MM.1S (cell line): ENCODE results near the gene ASIC4.

Source experiments
- DNase-seq: peaks from one replicate; pipeline ENCODE4 v3.0.0-alpha.2; 2015
- H2AFZ ChIP-seq: fragments of 300-600 bp; sonication (generic); 2 replicates; pipeline ENCODE4 v1.6.0; 2016; ENCODE audit warnings: antibody characterized with exemption, low read length
- H3F3A ChIP-seq: fragments of 300-600 bp; sonication (generic); 2 replicates; pipeline ENCODE4 v1.6.1; 2016; ENCODE audit warnings: mild to moderate bottlenecking, antibody characterized with exemption, low read length, moderate library complexity, mixed read lengths; ENCODE audit not compliant: insufficient read depth
- H3K27ac ChIP-seq: fragments of 300-600 bp; sonication (generic); 2 replicates; pipeline ENCODE4 v1.5.1; 2016; ENCODE audit warnings: mild to moderate bottlenecking, low read length
- H3K27me3 ChIP-seq: fragments of 300-600 bp; sonication (generic); replicated peaks from 2 replicates; pipeline ENCODE4 v1.6.0; 2016; ENCODE audit warnings: low read length; ENCODE audit not compliant: insufficient read depth
- H3K36me3 ChIP-seq: fragments of 300-600 bp; sonication (generic); replicated peaks from 2 replicates; pipeline ENCODE4 v1.6.1; 2016; ENCODE audit warnings: mild to moderate bottlenecking, low read length, mixed read lengths; ENCODE audit not compliant: insufficient read depth
- H3K4me1 ChIP-seq: fragments of 300-600 bp; sonication (generic); 2 replicates; pipeline ENCODE4 v1.6.1; 2016; ENCODE audit warnings: low read length, mixed read lengths
- H3K4me2 ChIP-seq: fragments of 300-600 bp; sonication (generic); 2 replicates; pipeline ENCODE4 v1.6.0; 2016; ENCODE audit warnings: low read depth, low read length
- H3K4me3 ChIP-seq: fragments of 300-600 bp; sonication (generic); 2 replicates; pipeline ENCODE4 v1.5.1; 2016; ENCODE audit warnings: low read length, mixed read lengths
- H3K79me2 ChIP-seq: fragments of 300-600 bp; sonication (generic); 2 replicates; pipeline ENCODE4 v1.6.1; 2016; ENCODE audit warnings: mixed run types, low read length, mixed read lengths
- H3K9ac ChIP-seq: fragments of 300-600 bp; sonication (generic); 2 replicates; pipeline ENCODE4 v1.6.1; 2016; ENCODE audit warnings: low read length, mixed read lengths
- H3K9me2 ChIP-seq: fragments of 300-600 bp; sonication (generic); replicated peaks from 2 replicates; pipeline ENCODE4 v1.6.1; 2016; ENCODE audit warnings: mild to moderate bottlenecking, low read length, mixed read lengths; ENCODE audit not compliant: insufficient read depth
- H3K9me3 ChIP-seq: fragments of 300-600 bp; sonication (generic); replicated peaks from 2 replicates; pipeline ENCODE4 v1.6.1; 2016; ENCODE audit warnings: mild to moderate bottlenecking, low read length, mixed read lengths; ENCODE audit not compliant: insufficient read depth
- H4K20me1 ChIP-seq: fragments of 300-600 bp; sonication (generic); 2 replicates; pipeline ENCODE4 v1.6.1; 2016; ENCODE audit warnings: mild to moderate bottlenecking, low read length, moderate library complexity, mixed read lengths; ENCODE audit not compliant: insufficient read depth
- EZH2 ChIP-seq: fragments of 300-600 bp; sonication (generic); optimal IDR thresholded peaks from 2 replicates; pipeline ENCODE3; 2017; ENCODE audit warnings: low read depth, mild to moderate bottlenecking, antibody characterized with exemption, low read length, mixed read lengths
- EZH2phosphoT487 ChIP-seq: fragments of 300-600 bp; sonication (generic); IDR thresholded peaks from 2 replicates; pipeline ENCODE4 v1.6.1; 2018; ENCODE audit warnings: antibody characterized with exemption, low read length
- TF ChIP-seq, protein P1 (sequence below): fragments of 300-600 bp; sonication (generic); IDR thresholded peaks from 2 replicates; pipeline ENCODE4 v1.5.1; 2016; ENCODE audit warnings: antibody characterized with exemption, low read length, mixed read lengths

The ASIC4 gene

DNA sequence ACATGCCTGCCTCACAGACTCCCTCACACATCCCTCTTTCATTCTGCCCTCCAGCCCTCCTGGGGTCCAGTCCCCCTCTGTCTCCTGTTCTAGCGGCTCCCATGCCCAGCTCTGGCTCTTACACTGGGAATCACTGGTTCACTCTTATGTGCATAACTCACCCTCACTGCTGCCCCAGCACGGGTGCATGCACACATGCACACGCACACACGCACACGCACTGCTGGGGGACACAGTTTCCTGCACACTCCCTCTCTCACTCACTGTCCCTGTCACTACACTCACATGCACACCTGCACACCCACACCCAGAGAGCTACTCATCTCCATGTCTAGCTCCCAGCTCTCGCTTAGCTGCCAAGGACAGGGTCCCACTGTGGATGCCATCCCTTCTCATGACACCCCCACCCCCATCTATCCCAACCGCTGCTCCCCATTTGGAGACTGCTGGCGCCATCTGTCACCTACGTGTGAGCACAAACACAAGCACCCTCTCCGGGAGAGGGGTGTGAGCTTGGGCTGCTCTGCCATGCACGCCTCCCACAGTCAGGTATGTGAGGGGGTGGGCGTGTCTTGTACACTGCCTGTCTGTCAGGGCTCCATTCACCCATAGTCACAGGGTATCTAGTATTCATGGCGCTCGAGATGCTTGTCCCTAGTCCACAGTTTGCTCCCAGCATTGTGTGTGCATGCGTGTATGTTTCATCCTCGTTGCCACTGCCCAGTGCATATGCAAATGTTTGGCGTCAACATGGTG is 1.8 kb downstream of the ASIC4 start:
- no peaks in the 10 kb centered on the region for H3K4me1 ChIP-seq
- no peaks in the 10 kb centered on the region for H4K20me1 ChIP-seq
- no peak overlapping the region for H3K9ac ChIP-seq
- no peak overlapping the region for H3K4me2 ChIP-seq
- no peaks in the 10 kb centered on the region for H3K9me3 ChIP-seq
- H3F3A ChIP-seq = no peaks in the 10 kb centered on the region
- H3K36me3 ChIP-seq = no peaks in the 10 kb centered on the region
- peaks cover 99% of the 10 kb centered on the region for H3K27me3 ChIP-seq
- DNase-seq = no peak
- H3K79me2 ChIP-seq = no peaks in the 10 kb centered on the region
- no peak overlapping the region for H3K4me3 ChIP-seq
- no peaks in the 10 kb centered on the region for H3K9me2 ChIP-seq
- TF ChIP-seq EZH2phosphoT487 (no peak), EZH2 (no peak)
- TF ChIP-seq, protein P1, sequence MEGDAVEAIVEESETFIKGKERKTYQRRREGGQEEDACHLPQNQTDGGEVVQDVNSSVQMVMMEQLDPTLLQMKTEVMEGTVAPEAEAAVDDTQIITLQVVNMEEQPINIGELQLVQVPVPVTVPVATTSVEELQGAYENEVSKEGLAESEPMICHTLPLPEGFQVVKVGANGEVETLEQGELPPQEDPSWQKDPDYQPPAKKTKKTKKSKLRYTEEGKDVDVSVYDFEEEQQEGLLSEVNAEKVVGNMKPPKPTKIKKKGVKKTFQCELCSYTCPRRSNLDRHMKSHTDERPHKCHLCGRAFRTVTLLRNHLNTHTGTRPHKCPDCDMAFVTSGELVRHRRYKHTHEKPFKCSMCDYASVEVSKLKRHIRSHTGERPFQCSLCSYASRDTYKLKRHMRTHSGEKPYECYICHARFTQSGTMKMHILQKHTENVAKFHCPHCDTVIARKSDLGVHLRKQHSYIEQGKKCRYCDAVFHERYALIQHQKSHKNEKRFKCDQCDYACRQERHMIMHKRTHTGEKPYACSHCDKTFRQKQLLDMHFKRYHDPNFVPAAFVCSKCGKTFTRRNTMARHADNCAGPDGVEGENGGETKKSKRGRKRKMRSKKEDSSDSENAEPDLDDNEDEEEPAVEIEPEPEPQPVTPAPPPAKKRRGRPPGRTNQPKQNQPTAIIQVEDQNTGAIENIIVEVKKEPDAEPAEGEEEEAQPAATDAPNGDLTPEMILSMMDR = no peak
- H3K27ac ChIP-seq = no peak overlapping the region
- H2AFZ ChIP-seq = no peak overlapping the region

GRCh38 chr2:219516888-219517287 is 2.6 kb downstream of the ASIC4 start:
- no peak overlapping the region for H2AFZ ChIP-seq
- no peak overlapping the region for H3K4me3 ChIP-seq
- no peaks in the 10 kb centered on the region for H3F3A ChIP-seq
- no peaks in the 10 kb centered on the region for H3K79me2 ChIP-seq
- H3K27me3 ChIP-seq = peaks cover 100% of the 10 kb centered on the region
- H3K4me2 ChIP-seq = no peak overlapping the region
- H3K9me2 ChIP-seq = no peaks in the 10 kb centered on the region
- no peaks in the 10 kb centered on the region for H3K4me1 ChIP-seq
- no peaks in the 10 kb centered on the region for H3K9me3 ChIP-seq
- no peak overlapping the region for H3K27ac ChIP-seq
- H4K20me1 ChIP-seq = no peaks in the 10 kb centered on the region
- no peak for DNase-seq
- no peak overlapping the region for H3K9ac ChIP-seq
- no peaks in the 10 kb centered on the region for H3K36me3 ChIP-seq
- TF ChIP-seq, protein P1 = no peak
- no peak for TF ChIP-seq EZH2phosphoT487
- no peak for TF ChIP-seq EZH2

DNA sequence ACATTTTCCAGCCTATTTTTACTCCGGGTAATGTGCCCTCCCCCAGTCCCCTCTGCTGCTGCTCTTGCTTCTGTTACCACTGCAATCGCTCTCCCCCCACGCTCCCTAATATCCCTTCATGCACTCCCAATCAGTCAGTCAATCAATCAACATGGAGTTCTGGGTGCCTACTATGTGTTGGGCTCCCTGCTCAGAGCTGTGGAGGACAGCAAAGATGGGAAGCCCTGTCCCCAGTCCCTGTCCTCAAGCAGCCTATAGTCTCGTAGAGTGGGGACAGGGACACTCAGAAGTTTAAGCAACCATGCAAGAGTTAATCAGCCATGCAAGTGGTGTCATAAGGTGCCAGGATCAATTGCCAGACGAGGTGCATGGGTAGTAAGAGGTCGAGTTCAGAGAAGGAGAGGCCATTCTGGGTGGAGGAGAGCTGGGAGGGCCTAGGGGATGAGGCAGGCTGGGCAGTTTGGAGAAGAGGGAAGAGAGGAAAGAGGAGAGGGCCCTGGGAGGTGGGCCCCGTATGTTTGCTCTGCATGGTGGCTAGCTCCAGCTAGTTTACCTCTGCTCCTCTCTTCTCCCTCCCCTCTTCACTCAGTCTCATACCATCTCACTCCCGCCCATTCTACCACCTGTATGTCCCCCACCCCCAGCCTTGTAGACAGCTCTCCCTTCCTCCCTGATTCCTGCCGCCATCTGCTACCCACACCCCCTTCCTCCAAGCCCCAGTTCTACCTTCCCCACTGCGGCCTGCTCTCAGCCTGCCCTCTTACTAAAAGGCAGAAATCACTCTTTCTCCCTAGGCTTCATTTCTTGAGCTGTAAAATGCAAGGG is 3.9 kb downstream of the ASIC4 start:
- no peak overlapping the region for H3K9ac ChIP-seq
- no peak overlapping the region for H2AFZ ChIP-seq
- H3K4me2 ChIP-seq = no peak overlapping the region
- H3K4me3 ChIP-seq = no peak overlapping the region
- no peaks in the 10 kb centered on the region for H3F3A ChIP-seq
- no peaks in the 10 kb centered on the region for H4K20me1 ChIP-seq
- H3K27me3 ChIP-seq = peaks cover 100% of the 10 kb centered on the region
- H3K36me3 ChIP-seq = no peaks in the 10 kb centered on the region
- no peaks in the 10 kb centered on the region for H3K9me3 ChIP-seq
- TF ChIP-seq, protein P1 = no peak
- TF ChIP-seq EZH2 (no peak), EZH2phosphoT487 (no peak)
- H3K79me2 ChIP-seq = no peaks in the 10 kb centered on the region
- DNase-seq = no peak
- no peaks in the 10 kb centered on the region for H3K4me1 ChIP-seq
- H3K27ac ChIP-seq = no peak overlapping the region
- no peaks in the 10 kb centered on the region for H3K9me2 ChIP-seq
